Measurements from ENCODE around the gene CAPNS2.
"Not testable (repeated sequence)": the region's sequence is repeated elsewhere in the genome, so short reads cannot be mapped to it uniquely, and the experiment has no call there.

CAPNS2 gene

GRCh38 chr16:55597928-55598327 lies 31.4 kb downstream of the CAPNS2 start:
- DNase-seq (ENCODE audit: insufficient read length) (no peak), FAIRE-seq (no peak)
- TF ChIP-seq POLR2A (IDR thresholded peaks at IDR 0.05; ENCODE audit: low read depth, low read length): no peak
- no peak for TF ChIP-seq POLR2AphosphoS5 (IDR thresholded peaks at IDR 0.05; ENCODE audit: low read depth, low read length)
- TF ChIP-seq TAF1 (IDR thresholded peaks at IDR 0.05; ENCODE audit: borderline replicate concordance, low read depth, low read length): no peak

GRCh38 chr16:55605754-55606336 lies 39.4 kb downstream of the CAPNS2 start:
- no peak for TF ChIP-seq POLR2AphosphoS5 (IDR thresholded peaks at IDR 0.05; ENCODE audit: low read depth, low read length)
- TF ChIP-seq POLR2A (IDR thresholded peaks at IDR 0.05; ENCODE audit: low read depth, low read length): no peak
- TF ChIP-seq TAF1 (IDR thresholded peaks at IDR 0.05; ENCODE audit: borderline replicate concordance, low read depth, low read length): no peak
- DNase-seq (ENCODE audit: insufficient read length) (no peak), FAIRE-seq (no peak)

- DNase-seq (ENCODE audit: insufficient read length) (no peak), FAIRE-seq (no peak)
- no peak for TF ChIP-seq POLR2A (IDR thresholded peaks at IDR 0.05; ENCODE audit: low read depth, low read length)
- TF ChIP-seq TAF1 (IDR thresholded peaks at IDR 0.05; ENCODE audit: borderline replicate concordance, low read depth, low read length): no peak
- TF ChIP-seq POLR2AphosphoS5 (IDR thresholded peaks at IDR 0.05; ENCODE audit: low read depth, low read length): no peak
Observed at GRCh38 chr16:55613613-55614335, 47.3 kb downstream of the CAPNS2 start.

- TF ChIP-seq TAF1 (IDR thresholded peaks at IDR 0.05; ENCODE audit: borderline replicate concordance, low read depth, low read length) (no peak), POLR2AphosphoS5 (IDR thresholded peaks at IDR 0.05; ENCODE audit: low read depth, low read length) (no peak), POLR2A (IDR thresholded peaks at IDR 0.05; ENCODE audit: low read depth, low read length) (no peak)
- DNase-seq (ENCODE audit: insufficient read length) (no peak), FAIRE-seq (no peak)
Observed at GRCh38 chr16:55615071-55615470, 48.6 kb downstream of the CAPNS2 start.

- not testable (repeated sequence) for FAIRE-seq; DNase-seq (ENCODE audit: insufficient read length)
Observed at GRCh38 chr16:55615670-55616069, 49.2 kb downstream of the CAPNS2 start.
